ENCODE measurements around the gene TSPAN5. TPM values are rescaled to one million over a fixed set of nuclear protein-coding genes. Genes with fewer than 3 reads are reported as not detected.

TSPAN5 gene
- total RNA-seq, 4 donors from 2014 or later, result 14.5 to 33.4 (median 17.0) TPM

DNA sequence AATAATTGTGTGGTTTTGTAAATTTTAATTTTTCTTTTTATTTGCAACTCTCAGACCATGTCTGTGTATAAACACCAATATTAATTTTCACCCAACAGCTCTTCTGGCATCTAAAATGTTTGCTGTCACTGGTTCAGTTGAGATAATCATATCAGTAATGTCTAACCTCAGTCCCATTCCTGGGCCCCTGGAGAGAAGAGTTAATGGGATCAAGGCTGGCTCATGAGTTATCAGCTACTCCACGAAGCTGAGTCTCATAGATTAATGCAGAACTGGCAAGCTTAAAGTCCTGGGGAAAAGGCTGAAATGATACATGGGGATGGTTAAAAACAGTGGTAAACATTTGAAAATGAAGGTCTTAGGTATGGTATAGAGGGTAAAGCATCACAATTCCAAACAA is 28.4 kb upstream of the TSPAN5 start:
- DNase-seq (ENCODE audit: low spot score in 2 of 2), result no peak
- WGBS, result 46% methylated on average over 1 of the region's 1 CpG
- H3K4me1 ChIP-seq, result no peaks in the 10 kb centered on the region
- H3K27me3 ChIP-seq, result no peaks in the 10 kb centered on the region
- no peak overlapping the region for H3K27ac ChIP-seq
- no peaks in the 10 kb centered on the region for H3K9me3 ChIP-seq
- H3K4me3 ChIP-seq, result no peak overlapping the region
- H3K36me3 ChIP-seq, result no peaks in the 10 kb centered on the region
- no peak for TF ChIP-seq POLR2A (IDR thresholded peaks at IDR 0.05)
- TF ChIP-seq POLR2AphosphoS5 (IDR thresholded peaks at IDR 0.05), result no peak
- no peak for TF ChIP-seq EP300 (IDR thresholded peaks at IDR 0.05)
- TF ChIP-seq, protein P1, sequence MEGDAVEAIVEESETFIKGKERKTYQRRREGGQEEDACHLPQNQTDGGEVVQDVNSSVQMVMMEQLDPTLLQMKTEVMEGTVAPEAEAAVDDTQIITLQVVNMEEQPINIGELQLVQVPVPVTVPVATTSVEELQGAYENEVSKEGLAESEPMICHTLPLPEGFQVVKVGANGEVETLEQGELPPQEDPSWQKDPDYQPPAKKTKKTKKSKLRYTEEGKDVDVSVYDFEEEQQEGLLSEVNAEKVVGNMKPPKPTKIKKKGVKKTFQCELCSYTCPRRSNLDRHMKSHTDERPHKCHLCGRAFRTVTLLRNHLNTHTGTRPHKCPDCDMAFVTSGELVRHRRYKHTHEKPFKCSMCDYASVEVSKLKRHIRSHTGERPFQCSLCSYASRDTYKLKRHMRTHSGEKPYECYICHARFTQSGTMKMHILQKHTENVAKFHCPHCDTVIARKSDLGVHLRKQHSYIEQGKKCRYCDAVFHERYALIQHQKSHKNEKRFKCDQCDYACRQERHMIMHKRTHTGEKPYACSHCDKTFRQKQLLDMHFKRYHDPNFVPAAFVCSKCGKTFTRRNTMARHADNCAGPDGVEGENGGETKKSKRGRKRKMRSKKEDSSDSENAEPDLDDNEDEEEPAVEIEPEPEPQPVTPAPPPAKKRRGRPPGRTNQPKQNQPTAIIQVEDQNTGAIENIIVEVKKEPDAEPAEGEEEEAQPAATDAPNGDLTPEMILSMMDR (IDR thresholded peaks at IDR 0.05), result no peak

DNA sequence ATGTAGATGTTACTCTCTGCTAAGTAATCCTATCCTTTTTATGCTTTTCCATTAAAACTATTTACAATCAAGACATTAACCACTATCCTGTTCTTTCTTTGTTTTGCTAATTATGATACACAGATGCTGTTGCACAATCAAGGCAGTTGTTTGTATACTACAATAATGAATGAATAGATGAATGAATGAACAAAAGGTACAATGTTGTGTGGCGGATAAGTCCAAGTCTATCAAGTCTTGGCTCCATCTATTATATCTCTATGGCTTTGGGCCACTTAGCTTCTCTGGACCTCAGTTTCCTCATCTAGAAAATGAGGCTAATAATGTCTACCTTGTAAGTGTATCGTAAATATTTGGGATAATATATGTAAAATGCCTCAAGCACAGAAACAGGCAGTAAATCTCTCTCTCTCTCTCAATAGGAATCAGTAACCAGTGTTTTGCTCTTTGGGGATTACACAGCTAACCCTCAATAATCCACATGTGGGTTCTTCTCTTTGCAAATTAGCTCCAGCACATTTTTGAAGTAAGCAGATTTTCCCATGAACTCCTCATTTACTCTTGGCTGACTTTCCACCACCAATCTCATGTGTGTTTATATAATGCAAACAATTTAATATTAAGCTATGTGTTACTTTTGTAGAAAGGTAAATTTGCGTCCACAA is 27.8 kb upstream of the TSPAN5 start:
- H3K4me3 ChIP-seq, result no peak overlapping the region
- TF ChIP-seq EP300 (IDR thresholded peaks at IDR 0.05), result no peak
- no peak for TF ChIP-seq POLR2AphosphoS5 (IDR thresholded peaks at IDR 0.05)
- TF ChIP-seq, protein P1 (IDR thresholded peaks at IDR 0.05), result no peak
- TF ChIP-seq POLR2A (IDR thresholded peaks at IDR 0.05), result no peak
- H3K27ac ChIP-seq, result no peak overlapping the region
- 72% methylated on average over 3 of the region's 3 CpGs for WGBS
- no peaks in the 10 kb centered on the region for H3K27me3 ChIP-seq
- no peak for DNase-seq (ENCODE audit: low spot score in 2 of 2)
- no peaks in the 10 kb centered on the region for H3K36me3 ChIP-seq
- no peaks in the 10 kb centered on the region for H3K4me1 ChIP-seq
- no peaks in the 10 kb centered on the region for H3K9me3 ChIP-seq

DNA sequence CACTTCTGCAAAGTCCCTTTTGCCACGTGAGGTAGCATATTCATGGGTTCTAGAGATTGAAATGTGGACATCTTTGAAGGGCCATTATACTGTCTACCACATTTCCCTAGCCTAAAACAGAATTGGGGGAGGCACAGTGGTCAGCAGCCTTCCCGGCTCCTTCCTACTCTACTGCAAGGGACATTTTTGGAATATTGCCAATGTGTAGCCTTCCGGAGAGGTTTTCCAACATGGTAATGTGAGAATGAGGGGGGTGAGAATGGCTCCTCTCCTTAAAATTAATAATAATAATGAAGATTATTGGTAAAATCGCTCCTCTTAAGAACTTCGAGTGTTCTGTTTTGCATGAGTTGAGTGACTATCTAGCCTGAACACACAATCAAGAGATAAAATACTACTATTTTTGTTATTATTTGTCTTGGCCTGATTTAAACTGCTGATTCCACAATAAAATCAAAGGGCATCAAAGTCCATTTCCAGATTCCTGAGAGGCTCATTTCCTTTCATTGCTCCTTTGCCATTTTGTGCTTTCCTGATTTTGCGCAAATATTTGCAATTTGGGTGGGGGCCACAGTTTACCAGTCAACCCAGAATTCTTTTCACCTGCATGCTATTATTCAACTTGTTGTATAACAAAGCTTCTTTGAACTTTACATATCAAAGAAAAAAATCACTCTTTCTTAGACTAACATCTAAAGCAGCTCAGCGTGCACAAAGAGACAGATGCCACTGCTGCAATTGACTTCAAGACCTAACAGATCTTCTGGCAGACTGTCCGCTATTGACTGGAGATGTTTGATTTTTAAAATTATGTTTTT is 27.0 kb upstream of the TSPAN5 start:
- 82% methylated on average over 8 of the region's 8 CpGs for WGBS
- TF ChIP-seq EP300 (IDR thresholded peaks at IDR 0.05) (no peak), POLR2AphosphoS5 (IDR thresholded peaks at IDR 0.05) (no peak), POLR2A (IDR thresholded peaks at IDR 0.05) (no peak)
- Histone ChIP-seq H3K9me3 (no peaks in the 10 kb centered on the region), H3K4me3 (no peak overlapping the region), H3K27me3 (no peaks in the 10 kb centered on the region), H3K27ac (no peak overlapping the region), H3K4me1 (no peaks in the 10 kb centered on the region), H3K36me3 (no peaks in the 10 kb centered on the region)
- no peak for DNase-seq (ENCODE audit: low spot score in 2 of 2)

DNA sequence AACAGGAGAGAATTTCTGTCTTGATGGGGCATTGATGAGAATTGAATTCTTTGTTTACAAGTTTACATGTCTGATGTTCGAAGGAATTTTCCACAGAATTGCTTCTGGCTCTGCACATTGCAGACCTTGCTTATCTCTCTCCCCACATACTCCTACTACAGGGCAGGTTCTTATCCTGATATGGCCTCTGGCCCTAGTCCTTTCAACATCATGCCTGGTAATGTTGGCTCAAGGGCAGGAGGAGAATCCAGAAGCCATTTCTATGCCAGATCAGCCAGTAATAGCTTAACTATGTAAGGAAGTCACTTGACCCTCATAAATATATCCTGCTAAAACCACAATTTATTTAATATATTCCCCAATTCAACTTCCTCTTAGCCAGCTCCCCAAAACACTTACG is 24.3 kb upstream of the TSPAN5 start:
- no peak overlapping the region for H3K4me3 ChIP-seq
- no peaks in the 10 kb centered on the region for H3K4me1 ChIP-seq
- 84% methylated on average over 2 of the region's 2 CpGs for WGBS
- no peak for DNase-seq (ENCODE audit: low spot score in 2 of 2)
- TF ChIP-seq POLR2AphosphoS5 (IDR thresholded peaks at IDR 0.05) (no peak), EP300 (IDR thresholded peaks at IDR 0.05) (no peak), POLR2A (IDR thresholded peaks at IDR 0.05) (no peak)
- TF ChIP-seq, protein P1 (IDR thresholded peaks at IDR 0.05), result no peak
- no peaks in the 10 kb centered on the region for H3K27me3 ChIP-seq
- H3K27ac ChIP-seq, result no peak overlapping the region
- H3K9me3 ChIP-seq, result no peaks in the 10 kb centered on the region
- no peaks in the 10 kb centered on the region for H3K36me3 ChIP-seq

DNA sequence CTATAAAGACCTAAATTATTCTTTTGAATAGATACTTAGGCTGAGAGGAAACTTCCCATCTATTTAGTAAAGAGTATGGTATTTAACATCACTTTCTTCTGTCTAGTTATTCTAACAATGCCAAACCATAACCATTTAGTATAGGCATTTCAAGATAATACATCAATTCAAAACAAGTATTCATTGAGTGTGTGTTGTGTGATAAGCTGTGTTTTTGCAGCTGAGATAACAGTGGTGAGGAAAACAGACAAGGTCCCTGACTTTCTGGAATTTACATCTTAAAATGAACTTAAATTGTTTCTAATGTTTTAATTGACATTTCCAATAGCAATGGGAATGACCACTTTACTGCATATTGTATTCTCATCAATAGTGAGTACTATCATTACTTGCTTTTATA is 22.4 kb upstream of the TSPAN5 start:
- Histone ChIP-seq H3K27me3 (no peaks in the 10 kb centered on the region), H3K4me3 (no peak overlapping the region), H3K36me3 (no peaks in the 10 kb centered on the region), H3K4me1 (no peaks in the 10 kb centered on the region), H3K27ac (no peak overlapping the region), H3K9me3 (no peaks in the 10 kb centered on the region)
- DNase-seq (ENCODE audit: low spot score in 2 of 2), result no peak
- TF ChIP-seq EP300 (IDR thresholded peaks at IDR 0.05) (no peak), POLR2AphosphoS5 (IDR thresholded peaks at IDR 0.05) (no peak), POLR2A (IDR thresholded peaks at IDR 0.05) (no peak)
- TF ChIP-seq, protein P1 (IDR thresholded peaks at IDR 0.05), result no peak

Measured in suprapubic skin (tissue), 4 donors.